H1 (cell line): ENCODE data around the gene NR1H3. TPM values are rescaled to one million over a fixed set of nuclear protein-coding genes. Genes with fewer than 3 reads are reported as not detected.

ENCODE experiments used
- CTCF ChIA-PET: fragments of 300-600 bp; sonication (Branson Sonifier 250); formaldehyde crosslinking; loops from one replicate; lab custom pipeline; 2021; ENCODE audit not compliant: partially characterized antibody; lab: Charles Lee
- POLR2A ChIA-PET: fragments of 300-600 bp; sonication (Branson Sonifier 250); formaldehyde crosslinking; loops from one replicate; lab custom pipeline; 2021; ENCODE audit warnings: inconsistent platforms; ENCODE audit not compliant: partially characterized antibody; lab: Charles Lee
- DNase-seq, 2 experiments: peaks; one replicate each; pipeline versions ENCODE4 v3.0.0 to v3.0.0-alpha.2; 2010 to 2022; ENCODE audit warnings: low spot score in 2 of 2, low read depth in 1 of 2, mixed read lengths in 1 of 2
- FAIRE-seq: peaks from 2 replicates; lab custom pipeline; 2011; peaks lifted over from hg19 to GRCh38; lab: Jason Lieb, UNC
- H2AFZ ChIP-seq: 2 replicates; pipeline ENCODE4 v1.8.1; 2012; ENCODE audit warnings: low read length, inconsistent platforms
- H2AK5ac ChIP-seq: 2 replicates; pipeline ENCODE4 v1.6.1; 2013; ENCODE audit warnings: low read depth, low read length
- H2BK120ac ChIP-seq: replicated peaks from 2 replicates; pipeline ENCODE3; 2013; ENCODE audit warnings: low read depth, low read length, inconsistent platforms
- H2BK12ac ChIP-seq: 2 replicates; pipeline ENCODE4 v1.6.1; 2013; ENCODE audit warnings: low read depth, low read length
- H2BK15ac ChIP-seq: 2 replicates; pipeline ENCODE4 v1.6.1; 2013; ENCODE audit warnings: low read length
- H2BK20ac ChIP-seq: 2 replicates; pipeline ENCODE4 v1.6.1; 2013; ENCODE audit warnings: low read length
- H2BK5ac ChIP-seq: 2 replicates; pipeline ENCODE4 v1.6.1; 2013; ENCODE audit warnings: low read depth, low read length
- H3K14ac ChIP-seq: 2 replicates; pipeline ENCODE4 v1.6.1; 2013; ENCODE audit warnings: inconsistent platforms; ENCODE audit not compliant: insufficient read length
- H3K18ac ChIP-seq: 2 replicates; pipeline ENCODE4 v1.6.1; 2013; ENCODE audit warnings: low read length; ENCODE audit errors: extremely low read depth
- H3K23ac ChIP-seq: 2 replicates; pipeline ENCODE4 v1.6.1; 2013; ENCODE audit warnings: inconsistent platforms; ENCODE audit not compliant: insufficient read length
- H3K23me2 ChIP-seq: 2 replicates; pipeline ENCODE4 v1.6.1; 2013; ENCODE audit warnings: low read depth, low read length
- H3K27ac ChIP-seq: 2 replicates; pipeline ENCODE4 v1.6.1; 2011; ENCODE audit warnings: low read depth, low read length, inconsistent platforms
- H3K27me3 ChIP-seq, 4 experiments: replicated peaks in 1 of 4; 1 replicate in 1 of 4; 2 replicates in 3 of 4; pipeline versions ENCODE4 v1.6.1 to v1.8.1; 2011 to 2013; ENCODE audit warnings: low read length in 3 of 4, mild to moderate bottlenecking in 3 of 4, inconsistent platforms in 2 of 4, mixed read lengths in 2 of 4, moderate library complexity in 1 of 4; ENCODE audit not compliant: control insufficient read depth in 3 of 4, insufficient read depth in 3 of 4; ENCODE audit errors: extremely low read depth in 1 of 4
- H3K36me3 ChIP-seq, 4 experiments: 2 replicates each; pipeline versions ENCODE4 v1.6.1 to v1.8.1; 2011 to 2013; ENCODE audit warnings: mild to moderate bottlenecking in 4 of 4, low read length in 3 of 4, moderate library complexity in 2 of 4, control low read depth in 1 of 4, inconsistent platforms in 1 of 4; ENCODE audit not compliant: insufficient read depth in 4 of 4, control insufficient read depth in 2 of 4
- H3K4ac ChIP-seq: replicated peaks from 2 replicates; pipeline ENCODE3; 2013; ENCODE audit warnings: low read length, low read depth, mixed read lengths, inconsistent platforms; ENCODE audit not compliant: insufficient read length
- H3K4me1 ChIP-seq, 4 experiments: replicated peaks in 1 of 4; 1 replicate in 1 of 4; 2 replicates in 3 of 4; pipeline versions ENCODE4 v1.6.1 to v1.8.1; 2011 to 2013; ENCODE audit warnings: low read length in 3 of 4, inconsistent platforms in 2 of 4, mixed read lengths in 1 of 4; ENCODE audit not compliant: insufficient read depth in 4 of 4, control insufficient read depth in 3 of 4
- H3K4me2 ChIP-seq, 2 experiments: 2 replicates each; pipeline versions ENCODE4 v1.6.1 to v1.8.1; 2011 to 2013; ENCODE audit warnings: low read depth in 2 of 2, low read length in 2 of 2, control low read depth in 1 of 2, inconsistent platforms in 1 of 2, mild to moderate bottlenecking in 1 of 2; ENCODE audit not compliant: insufficient read depth in 1 of 2
- H3K4me3 ChIP-seq, 4 experiments: fragments of 200-600, 300-600 bp in 1 of 4; sonication (generic), shearing (Covaris generic), sonication (Bioruptor Twin) in 1 of 4; 2 replicates each; pipeline versions ENCODE4 v1.5.1 to v1.8.1; 2011 to 2016; ENCODE audit warnings: low read length in 4 of 4, low read depth in 3 of 4, control low read depth in 2 of 4, inconsistent platforms in 2 of 4, mild to moderate bottlenecking in 2 of 4, mixed read lengths in 1 of 4, moderate library complexity in 1 of 4; ENCODE audit not compliant: insufficient read depth in 2 of 4; ENCODE audit errors: extremely low read depth in 1 of 4
- H3K56ac ChIP-seq: replicated peaks from 2 replicates; pipeline ENCODE3; 2013; ENCODE audit warnings: low read depth, mild to moderate bottlenecking, mixed read lengths, low read length, inconsistent platforms; ENCODE audit not compliant: insufficient read length
- H3K79me1 ChIP-seq: 2 replicates; pipeline ENCODE4 v1.6.1; 2013; ENCODE audit warnings: low read depth, low read length, control low read depth
- H3K79me2 ChIP-seq, 2 experiments: 2 replicates each; pipeline versions ENCODE4 v1.6.1 to v1.8.1; 2012 to 2013; ENCODE audit warnings: low read length in 2 of 2, mild to moderate bottlenecking in 2 of 2, inconsistent platforms in 1 of 2; ENCODE audit not compliant: insufficient read depth in 2 of 2, control insufficient read depth in 1 of 2
- H3K9ac ChIP-seq, 4 experiments: replicated peaks in 1 of 4; 1 replicate in 1 of 4; 2 replicates in 3 of 4; pipeline versions ENCODE4 v1.6.1 to v1.8.1; 2011 to 2013; ENCODE audit warnings: low read depth in 3 of 4, low read length in 3 of 4, control low read depth in 2 of 4, mild to moderate bottlenecking in 2 of 4, moderate library complexity in 2 of 4, inconsistent platforms in 1 of 4; ENCODE audit errors: extremely low read depth in 1 of 4
- H3K9me3 ChIP-seq, 2 experiments: 2 replicates each; pipeline versions ENCODE4 v1.6.1 to v1.8.1; 2012 to 2013; ENCODE audit warnings: mild to moderate bottlenecking in 2 of 2, moderate library complexity in 2 of 2, control low read depth in 1 of 2, inconsistent platforms in 1 of 2, low read depth in 1 of 2, low read length in 1 of 2, mixed read lengths in 1 of 2; ENCODE audit not compliant: insufficient read depth in 2 of 2
- H4K20me1 ChIP-seq, 2 experiments: replicated peaks in 1 of 2; 2 replicates each; pipeline versions ENCODE3 to v1.8.1; 2011 to 2013; ENCODE audit warnings: inconsistent platforms in 2 of 2, low read length in 2 of 2, mild to moderate bottlenecking in 1 of 2; ENCODE audit not compliant: insufficient read depth in 2 of 2, control insufficient read depth in 1 of 2
- H4K5ac ChIP-seq: 2 replicates; pipeline ENCODE4 v1.6.1; 2013; ENCODE audit warnings: low read length, low read depth, mixed read lengths, inconsistent platforms; ENCODE audit not compliant: insufficient read length
- H4K8ac ChIP-seq: 2 replicates; pipeline ENCODE4 v1.8.0; 2013; ENCODE audit warnings: mild to moderate bottlenecking, moderate library complexity, low read length, inconsistent platforms; ENCODE audit not compliant: insufficient read depth; ENCODE audit errors: extremely low read depth
- H4K91ac ChIP-seq: replicated peaks from 2 replicates; pipeline ENCODE3; 2013; ENCODE audit warnings: low read length, mixed read lengths, inconsistent platforms; ENCODE audit not compliant: insufficient read length
- HDAC2 ChIP-seq, 2 experiments: fragments of 300-600 bp in 1 of 2; sonication (generic) in 1 of 2; IDR thresholded peaks; 2 replicates each; pipeline ENCODE4 v1.6.1; 2011 to 2012; ENCODE audit warnings: low read depth in 2 of 2, low read length in 2 of 2, mild to moderate bottlenecking in 2 of 2, moderate library complexity in 2 of 2, borderline replicate concordance in 1 of 2, inconsistent platforms in 1 of 2
- KDM4A ChIP-seq: IDR thresholded peaks from one replicate; pipeline ENCODE4 v1.7.1; 2012; ENCODE audit warnings: low read depth, mild to moderate bottlenecking, moderate library complexity, low read length, inconsistent platforms; ENCODE audit not compliant: severe bottlenecking
- POLR2AphosphoS5 ChIP-seq: IDR thresholded peaks from 2 replicates; pipeline ENCODE4 v1.6.1; 2011; ENCODE audit warnings: low read depth, low read length
- SP1 ChIP-seq: IDR thresholded peaks from 2 replicates; pipeline ENCODE4 v1.6.1; 2011; ENCODE audit warnings: low read depth, low read length
- SUZ12 ChIP-seq: fragments of 200-600 bp; sonication (generic); IDR thresholded peaks from 2 replicates; pipeline ENCODE4 v1.6.1; 2012; ENCODE audit warnings: mild to moderate bottlenecking, inconsistent platforms, low read length, moderate library complexity, mixed read lengths
- WGBS, 2 experiments: shearing (Covaris generic) in 1 of 2; methylation state at CpG; one replicate each; pipeline versions ENCODE4 v1.1.6 to v1.1.7; 2013 to 2015; ENCODE audit warnings: low lambda C conversion rate in 2 of 2, mixed read lengths in 2 of 2, inconsistent platforms in 1 of 2, low coverage in 1 of 2, missing lambda C conversion rate in 1 of 2; ENCODE audit not compliant: insufficient replicate concordance in 2 of 2, insufficient coverage in 1 of 2, insufficient read length in 1 of 2; ENCODE audit errors: extremely low coverage in 1 of 2, missing lambda C conversion rate in 1 of 2; 5-methylcytosine and 5-hydroxymethylcytosine counted together
- polyA plus RNA-seq, 7 experiments: library from polyadenylated mRNA; depleted of rRNA in 3 of 7; stranded (reverse) in 5 of 7; unstranded in 2 of 7; fragments of >200 nt in 5 of 7; fragments of 200-250 nt in 2 of 7; gene quantifications; 1 replicate in 5 of 7; 2 replicates in 1 of 7; 4 replicates in 1 of 7; pipeline versions ENCODE4 v1.2.1 to v1.2.3, GENCODE V29; 2011 to 2013; ENCODE audit warnings: missing spikeins in 2 of 7, mixed read lengths in 2 of 7
- total RNA-seq: library from RNA; stranded (reverse); fragmentation: NEBNext Ultra II Directional; extraction: Animal tissue kit (Norgen Biotek cat#: 25700); gene quantifications from 2 replicates; pipeline ENCODE4 v1.2.1, GENCODE V29; 2021
- TF ChIP-seq, protein P1 (sequence below): IDR thresholded peaks from 2 replicates; pipeline ENCODE4 v1.6.1; 2012; ENCODE audit warnings: inconsistent platforms

NR1H3 gene
- total and polyA plus RNA-seq, 2 of the 8 experiments (the other 6 are each of a cell fraction or from before 2014, with no cell fraction given) = 19.9 to 42.1 TPM

DNA sequence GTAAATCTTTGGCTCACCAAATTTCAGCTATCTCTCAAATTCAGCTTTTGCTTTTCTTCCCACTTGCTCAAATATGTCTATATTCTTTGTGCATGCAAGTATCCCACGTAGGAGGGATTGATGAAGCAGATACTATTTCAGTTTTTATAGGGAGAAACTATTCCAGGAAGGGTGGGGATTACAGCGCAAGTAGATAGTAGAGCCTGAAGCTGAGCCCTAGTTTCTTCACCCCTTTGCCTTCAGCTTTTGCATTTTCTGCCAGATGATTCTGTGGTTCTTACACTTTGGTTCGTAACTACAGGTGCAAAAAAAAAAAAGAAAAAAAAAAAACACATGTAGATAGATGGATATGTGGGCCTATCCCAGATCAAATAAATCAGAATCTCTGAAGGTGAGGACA is 6.0 kb upstream of the NR1H3 start:
- Histone ChIP-seq H4K5ac (no peak overlapping the region), H3K4me2 (no peak overlapping the region), H3K18ac (no peak overlapping the region), H3K56ac (no peak overlapping the region), H3K9ac (no peak overlapping the region), H3K23ac (no peak overlapping the region), H3K14ac (no peak overlapping the region), H3K4me1 (peaks cover 0 to 9% (median 0%) of the 10 kb centered on the region in 4 experiments; a peak in 4 of 7 replicates), H2BK20ac (no peak overlapping the region), H2BK12ac (no peak overlapping the region), H3K27me3 (no peaks in the 10 kb centered on the region), H4K91ac (no peak overlapping the region), H3K9me3 (no peaks in the 10 kb centered on the region), H3K4ac (no peak overlapping the region), H2BK5ac (no peak overlapping the region), H4K20me1 (no peaks in the 10 kb centered on the region), H3K4me3 (no peak overlapping the region), H4K8ac (no peak overlapping the region), H3K36me3 (no peaks in the 10 kb centered on the region), H3K23me2 (peaks cover 9% of the 10 kb centered on the region), H2BK120ac (no peak overlapping the region), H3K79me1 (no peaks in the 10 kb centered on the region), H3K27ac (no peak overlapping the region), H2BK15ac (no peak overlapping the region), H2AK5ac (no peak overlapping the region), H2AFZ (no peak overlapping the region), H3K79me2 (peaks cover 0 to 12% of the 10 kb centered on the region in 2 experiments; a peak in 1 of 4 replicates)
- no peak for DNase-seq
- ChIA-PET POLR2A (interaction anchor here (0.7 to 11.4 kb wide), 2 partner anchors 17 to 44 kb away, joined by 3 to 138 read pairs; no protein-coding TSS in a partner anchor), CTCF (interaction anchor here (0.6 to 10.9 kb wide), 7 partner anchors 8 to 103 kb away, joined by 3 to 92 read pairs (median 4); no protein-coding TSS in a partner anchor)
- no peak for FAIRE-seq
- WGBS, 2 experiments = 89% methylated on average over 3 of the region's 3 CpGs; no CpG with 5 or more reads in 1 of the 2 experiments
- TF ChIP-seq SUZ12 = no peak
- no peak for TF ChIP-seq KDM4A
- TF ChIP-seq, protein P1, sequence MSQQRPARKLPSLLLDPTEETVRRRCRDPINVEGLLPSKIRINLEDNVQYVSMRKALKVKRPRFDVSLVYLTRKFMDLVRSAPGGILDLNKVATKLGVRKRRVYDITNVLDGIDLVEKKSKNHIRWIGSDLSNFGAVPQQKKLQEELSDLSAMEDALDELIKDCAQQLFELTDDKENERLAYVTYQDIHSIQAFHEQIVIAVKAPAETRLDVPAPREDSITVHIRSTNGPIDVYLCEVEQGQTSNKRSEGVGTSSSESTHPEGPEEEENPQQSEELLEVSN = no peak
- TF ChIP-seq POLR2AphosphoS5 = no peak
- no peak for TF ChIP-seq HDAC2 (IDR thresholded peaks at IDR 0.05; ENCODE audit: borderline replicate concordance in 1 of 2, low read depth in 2 of 2, low read length in 2 of 2)
- no peak for TF ChIP-seq SP1
